ENCODE data around the gene KLHL26. TPM values are rescaled to one million over a fixed set of nuclear protein-coding genes. Genes with fewer than 3 reads are reported as not detected.
A peak's percentile ranks its signal among the peaks of the same experiment; 100 is the strongest.

Gene KLHL26
- total and polyA plus RNA-seq, 4 donors: 3.7 to 22.8 (median 14.4) TPM

DNA sequence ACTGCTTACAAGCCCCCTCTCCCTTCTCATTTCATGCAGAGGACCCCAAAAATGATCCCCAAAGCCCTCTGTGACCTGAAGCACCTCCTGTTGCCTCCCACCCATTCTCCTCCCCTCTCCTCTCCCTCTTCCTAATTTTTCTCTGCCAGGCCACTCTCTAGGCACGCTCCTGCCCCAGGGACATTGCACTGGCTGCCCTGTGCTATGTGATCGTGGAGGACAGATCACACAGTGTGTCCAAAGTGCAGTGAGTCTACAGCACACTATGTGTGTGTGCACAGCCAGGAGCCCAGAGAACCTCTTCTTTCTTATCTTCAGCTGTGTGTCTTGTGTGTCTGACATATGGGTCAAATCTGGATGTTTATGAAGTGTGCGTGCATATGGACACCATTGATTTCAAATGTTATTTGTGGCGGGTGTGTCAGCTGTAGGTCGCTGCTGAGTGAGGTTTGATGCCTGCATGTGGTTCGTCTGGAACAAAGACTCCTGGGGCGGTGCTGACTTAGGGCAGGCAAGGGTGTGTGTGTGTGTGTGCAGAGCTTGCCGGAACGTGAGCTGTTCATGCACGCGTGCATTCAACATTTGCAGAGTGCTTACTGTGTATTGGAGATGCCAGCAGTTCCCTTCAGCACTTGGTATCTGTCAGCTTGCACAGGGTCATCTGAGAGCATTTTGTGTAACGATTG lies 2.1 kb upstream of the KLHL26 start:
- Histone ChIP-seq H3K4me1 (ENCODE audit: control insufficient read depth, insufficient read depth, low read length) (peaks cover 35% of the 10 kb centered on the region), H3K27ac (ENCODE audit: low read depth, low read length) (no peak overlapping the region), H3K36me3 (ENCODE audit: control insufficient read depth, insufficient read depth, low read length) (no peaks in the 10 kb centered on the region), H3K9me3 (ENCODE audit: control insufficient read depth, insufficient read depth, low read length) (no peaks in the 10 kb centered on the region), H3K27me3 (ENCODE audit: control insufficient read depth, insufficient read depth, low read length) (no peaks in the 10 kb centered on the region), H3K4me3 (ENCODE audit: low read depth, low read length) (no peak overlapping the region)
- DNase-seq (ENCODE audit: low read depth in 4 of 6, low spot score in 6 of 6): peak in 2 of 6 donors; percentile 49 to 58
- 48% methylated on average over 12 of the region's 12 CpGs for WGBS (ENCODE audit: insufficient coverage)

DNA sequence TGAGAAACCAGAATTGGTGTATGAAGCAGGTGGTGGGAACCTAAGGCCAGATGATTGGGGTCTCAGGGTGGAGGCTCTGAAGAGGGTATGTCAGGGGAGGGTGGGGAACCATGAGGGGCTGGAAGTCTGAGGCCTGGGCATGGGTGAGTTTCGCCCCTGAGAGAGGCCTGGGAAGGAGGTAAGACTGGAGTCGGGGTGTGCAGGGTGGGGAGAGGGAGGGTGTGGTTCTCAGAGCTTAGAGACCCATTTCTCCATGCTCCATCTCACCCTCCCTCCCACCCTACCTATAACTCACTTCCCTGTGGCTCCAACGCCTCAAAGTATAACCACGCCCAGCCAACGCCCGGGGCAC lies 1.0 kb upstream of the KLHL26 start:
- no peak overlapping the region for H3K27ac ChIP-seq (ENCODE audit: low read depth, low read length)
- no peak overlapping the region for H3K4me3 ChIP-seq (ENCODE audit: low read depth, low read length)
- WGBS (ENCODE audit: insufficient coverage): 20% methylated on average over 1 of the region's 6 CpGs
- H3K9me3 ChIP-seq (ENCODE audit: control insufficient read depth, insufficient read depth, low read length): no peaks in the 10 kb centered on the region
- peaks cover 34% of the 10 kb centered on the region for H3K4me1 ChIP-seq (ENCODE audit: control insufficient read depth, insufficient read depth, low read length)
- DNase-seq (ENCODE audit: low read depth in 4 of 6, low spot score in 6 of 6): no peak
- no peaks in the 10 kb centered on the region for H3K27me3 ChIP-seq (ENCODE audit: control insufficient read depth, insufficient read depth, low read length)
- H3K36me3 ChIP-seq (ENCODE audit: control insufficient read depth, insufficient read depth, low read length): no peaks in the 10 kb centered on the region

DNA sequence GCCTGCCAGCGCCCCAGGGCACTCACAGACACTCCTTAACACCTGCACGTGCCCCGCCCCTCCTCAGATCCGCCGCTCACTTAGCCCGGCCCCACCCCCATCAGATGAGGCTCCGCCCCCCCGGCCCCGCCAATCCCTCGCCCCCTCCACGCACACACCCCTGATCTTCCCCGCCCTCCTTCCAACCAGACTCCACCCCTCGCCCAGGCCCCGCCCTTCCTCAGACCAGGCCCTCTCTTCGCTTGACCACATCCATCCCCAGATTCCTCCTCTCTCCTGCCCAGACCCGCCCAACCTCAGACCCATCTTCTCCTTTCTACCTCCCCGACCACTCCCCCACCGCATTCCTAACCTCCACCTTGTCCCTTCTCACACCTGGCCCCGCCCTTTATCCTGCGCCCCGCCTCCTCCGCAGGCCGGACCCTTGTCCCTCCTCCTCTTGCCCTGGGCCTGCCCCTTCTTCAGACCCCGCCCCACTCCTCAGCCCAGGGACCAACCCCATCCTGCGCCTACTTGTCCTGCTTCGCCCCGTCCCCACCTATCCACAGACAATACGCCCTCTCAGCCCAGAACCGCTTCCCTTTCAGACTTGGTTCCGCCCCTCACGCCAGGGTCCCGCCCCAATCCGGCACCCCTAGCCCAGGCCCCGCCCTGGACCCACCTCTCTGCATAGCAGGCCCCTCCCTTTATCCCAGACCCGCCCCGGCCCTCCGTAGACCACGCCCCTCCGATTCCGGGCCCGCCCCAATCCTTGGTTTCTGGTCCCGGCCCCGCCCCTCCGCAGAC lies 452 bp upstream of the KLHL26 start:
- Histone ChIP-seq H3K27me3 (ENCODE audit: control insufficient read depth, insufficient read depth, low read length) (no peaks in the 10 kb centered on the region), H3K36me3 (ENCODE audit: control insufficient read depth, insufficient read depth, low read length) (no peaks in the 10 kb centered on the region), H3K27ac (ENCODE audit: low read depth, low read length) (peak overlapping the region; percentile 79), H3K4me3 (ENCODE audit: low read depth, low read length) (peak overlapping the region; percentile 65), H3K4me1 (ENCODE audit: control insufficient read depth, insufficient read depth, low read length) (peaks cover 34% of the 10 kb centered on the region), H3K9me3 (ENCODE audit: control insufficient read depth, insufficient read depth, low read length) (no peaks in the 10 kb centered on the region)
- 2% methylated on average over 39 of the region's 44 CpGs for WGBS (ENCODE audit: insufficient coverage)
- peak in 4 of 6 donors; percentile 88 to 99 (median 95) for DNase-seq (ENCODE audit: low read depth in 4 of 6, low spot score in 6 of 6)

DNA sequence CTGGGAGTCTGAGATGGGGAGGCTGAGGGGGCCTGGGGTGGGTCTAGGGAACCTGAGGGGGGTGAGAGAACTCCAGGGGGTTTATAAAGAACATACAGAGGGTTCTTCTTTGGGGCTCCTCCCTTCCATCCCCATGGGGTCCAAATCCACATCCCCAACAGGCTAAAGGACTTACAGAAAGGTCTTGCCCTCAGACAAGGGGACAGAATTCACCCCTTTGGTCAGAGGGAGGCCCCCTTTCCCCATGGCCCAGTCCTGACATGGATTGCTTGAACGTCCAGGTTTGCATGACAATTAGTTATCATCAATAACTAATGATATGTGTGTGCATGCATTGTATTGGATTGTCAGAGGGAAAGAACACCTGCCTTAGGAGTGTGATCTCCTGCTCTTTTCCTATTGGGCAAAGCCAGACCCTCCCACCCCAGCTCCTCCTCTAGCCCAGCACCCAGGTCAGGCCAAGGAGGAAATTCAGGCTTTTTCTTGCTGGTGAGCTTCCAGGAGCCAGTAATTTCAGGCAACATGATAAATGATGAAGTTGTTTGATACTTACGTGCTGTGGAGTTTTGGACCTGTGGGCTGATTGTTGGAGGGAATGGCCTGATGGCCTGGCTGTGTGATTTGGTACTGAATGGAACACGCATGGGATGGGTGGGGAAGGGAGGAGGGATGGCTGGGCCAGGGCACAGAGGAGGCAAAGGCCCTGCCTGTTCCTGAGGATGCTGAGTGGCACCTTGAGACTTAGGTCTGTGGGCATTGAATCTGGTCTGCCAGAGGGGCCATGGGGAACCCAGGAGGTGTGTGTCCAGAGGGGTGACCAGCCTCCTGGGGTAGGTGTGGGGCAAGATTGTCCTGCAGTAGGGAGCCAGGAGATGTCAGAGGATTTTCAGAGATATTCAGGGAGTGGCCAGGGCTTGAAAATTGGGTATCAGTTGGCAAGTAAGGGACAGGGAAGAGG lies 1.1 kb downstream of the KLHL26 start:
- H3K4me1 ChIP-seq (ENCODE audit: control insufficient read depth, insufficient read depth, low read length): peaks cover 34% of the 10 kb centered on the region
- H3K27me3 ChIP-seq (ENCODE audit: control insufficient read depth, insufficient read depth, low read length): no peaks in the 10 kb centered on the region
- H3K4me3 ChIP-seq (ENCODE audit: low read depth, low read length): peak overlapping the region; percentile 75
- no peaks in the 10 kb centered on the region for H3K36me3 ChIP-seq (ENCODE audit: control insufficient read depth, insufficient read depth, low read length)
- DNase-seq (ENCODE audit: low read depth in 4 of 6, low spot score in 6 of 6): peak in 1 of 6 donors; percentile 28
- H3K27ac ChIP-seq (ENCODE audit: low read depth, low read length): peak overlapping the region; percentile 86
- H3K9me3 ChIP-seq (ENCODE audit: control insufficient read depth, insufficient read depth, low read length): no peaks in the 10 kb centered on the region
- WGBS (ENCODE audit: insufficient coverage): 44% methylated on average over 2 of the region's 3 CpGs

- H3K4me1 ChIP-seq (ENCODE audit: control insufficient read depth, insufficient read depth, low read length): peaks cover 38% of the 10 kb centered on the region
- 74% methylated on average over 6 of the region's 8 CpGs for WGBS (ENCODE audit: insufficient coverage)
- DNase-seq (ENCODE audit: low read depth in 4 of 6, low spot score in 6 of 6): no peak
- no peaks in the 10 kb centered on the region for H3K9me3 ChIP-seq (ENCODE audit: control insufficient read depth, insufficient read depth, low read length)
- no peak overlapping the region for H3K4me3 ChIP-seq (ENCODE audit: low read depth, low read length)
- no peak overlapping the region for H3K27ac ChIP-seq (ENCODE audit: low read depth, low read length)
- no peaks in the 10 kb centered on the region for H3K36me3 ChIP-seq (ENCODE audit: control insufficient read depth, insufficient read depth, low read length)
- H3K27me3 ChIP-seq (ENCODE audit: control insufficient read depth, insufficient read depth, low read length): no peaks in the 10 kb centered on the region
Observed at GRCh38 chr19:18639706-18640243, 2.9 kb downstream of the KLHL26 start.

DNA sequence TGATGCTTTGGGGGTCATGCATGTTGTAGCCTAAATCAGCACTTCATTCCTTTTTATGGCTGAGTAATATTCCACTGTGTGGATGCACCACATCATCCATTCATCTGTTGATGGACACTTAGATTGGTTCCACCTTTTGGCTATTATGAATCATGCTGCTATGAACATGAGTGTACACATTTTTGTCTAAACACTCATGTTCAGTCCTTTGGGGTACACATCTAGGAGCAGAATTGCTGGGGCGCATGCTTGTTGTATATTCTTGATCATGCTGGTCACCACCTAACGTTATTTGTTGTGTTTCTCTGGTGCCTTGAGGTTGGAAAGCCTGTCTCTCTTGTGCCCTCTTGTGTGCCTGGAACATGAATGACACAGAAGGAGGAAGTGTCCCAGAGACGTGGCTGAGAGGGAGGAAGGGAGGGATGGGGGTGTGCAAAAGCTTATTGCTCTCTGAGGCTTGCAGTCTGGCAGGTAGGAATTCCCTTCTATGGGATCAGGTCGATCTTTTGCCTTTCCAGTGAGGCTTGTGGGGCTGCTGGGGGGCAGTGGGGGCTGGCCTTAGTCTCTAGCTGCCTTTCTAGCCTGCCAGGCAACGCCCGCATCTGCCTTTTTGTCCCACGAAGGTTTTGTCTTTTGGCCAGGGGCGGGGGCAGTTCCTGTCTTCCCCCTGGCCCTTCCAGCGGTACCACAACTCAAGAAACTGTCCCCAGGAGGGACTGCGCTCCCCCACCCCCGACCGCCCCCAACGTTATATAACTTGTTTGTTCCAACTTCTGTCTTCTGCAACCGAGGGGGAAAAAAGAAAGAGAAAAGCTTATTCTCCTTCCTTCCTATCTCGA lies 7.6 kb downstream of the KLHL26 start:
- Histone ChIP-seq H3K4me1 (ENCODE audit: control insufficient read depth, insufficient read depth, low read length) (peaks cover 51% of the 10 kb centered on the region), H3K27ac (ENCODE audit: low read depth, low read length) (peak overlapping the region; percentile 87), H3K9me3 (ENCODE audit: control insufficient read depth, insufficient read depth, low read length) (no peaks in the 10 kb centered on the region), H3K36me3 (ENCODE audit: control insufficient read depth, insufficient read depth, low read length) (peaks cover 5% of the 10 kb centered on the region), H3K27me3 (ENCODE audit: control insufficient read depth, insufficient read depth, low read length) (no peaks in the 10 kb centered on the region), H3K4me3 (ENCODE audit: low read depth, low read length) (no peak overlapping the region)
- WGBS (ENCODE audit: insufficient coverage): 26% methylated on average over 8 of the region's 15 CpGs
- DNase-seq (ENCODE audit: low read depth in 4 of 6, low spot score in 6 of 6): peak in 1 of 6 donors; percentile 37

GRCh38 chr19:18645035-18645511 lies 8.2 kb downstream of the KLHL26 start:
- H3K9me3 ChIP-seq (ENCODE audit: control insufficient read depth, insufficient read depth, low read length): no peaks in the 10 kb centered on the region
- peaks cover 58% of the 10 kb centered on the region for H3K4me1 ChIP-seq (ENCODE audit: control insufficient read depth, insufficient read depth, low read length)
- DNase-seq (ENCODE audit: low read depth in 4 of 6, low spot score in 6 of 6): peak in 2 of 6 donors; percentile 79 to 85
- H3K4me3 ChIP-seq (ENCODE audit: low read depth, low read length): no peak overlapping the region
- no peaks in the 10 kb centered on the region for H3K27me3 ChIP-seq (ENCODE audit: control insufficient read depth, insufficient read depth, low read length)
- 28% methylated on average over 13 of the region's 13 CpGs for WGBS (ENCODE audit: insufficient coverage)
- H3K36me3 ChIP-seq (ENCODE audit: control insufficient read depth, insufficient read depth, low read length): peaks cover 5% of the 10 kb centered on the region
- H3K27ac ChIP-seq (ENCODE audit: low read depth, low read length): peak overlapping the region; percentile 87

DNA sequence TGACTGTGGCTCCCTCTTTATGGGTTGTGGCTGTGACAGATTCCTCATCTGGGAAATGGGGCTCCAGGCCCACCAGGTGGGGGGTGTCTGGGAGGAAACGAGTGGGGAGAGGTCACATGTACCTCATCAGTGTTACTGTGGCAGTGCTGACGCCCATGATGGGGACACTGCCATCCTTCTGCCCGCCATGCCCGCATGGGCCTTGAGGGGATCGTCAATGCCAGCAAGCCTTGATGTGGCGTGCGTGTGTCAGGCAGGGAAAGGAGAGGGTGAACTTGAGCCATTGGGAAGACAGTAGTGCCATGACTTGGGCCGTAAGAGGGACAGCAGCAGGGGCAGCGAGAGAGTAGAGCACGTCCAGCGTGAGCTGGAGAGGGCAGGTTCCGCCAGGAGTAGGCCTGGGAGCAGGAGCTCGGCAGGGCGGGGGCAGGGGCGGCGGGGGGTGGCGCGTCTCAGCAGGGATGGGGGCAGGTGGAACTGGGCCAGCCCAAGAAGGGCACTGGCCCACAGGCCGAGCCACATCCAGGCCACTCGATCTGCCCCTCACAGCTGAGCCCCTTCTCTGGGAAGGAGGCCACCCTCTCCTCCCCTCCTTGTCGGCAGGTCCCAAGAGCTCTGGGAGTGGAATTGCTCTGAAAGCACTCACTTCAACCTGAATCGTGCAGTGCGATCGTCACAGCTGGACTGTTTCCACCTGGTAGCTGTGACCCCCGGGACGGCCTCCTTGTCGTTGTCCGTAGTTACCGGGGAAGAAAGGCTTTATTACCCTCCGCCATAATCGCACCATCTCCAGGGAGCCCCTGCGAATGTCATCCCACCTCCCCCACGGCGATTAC lies 9.9 kb downstream of the KLHL26 start:
- H3K9me3 ChIP-seq (ENCODE audit: control insufficient read depth, insufficient read depth, low read length): no peaks in the 10 kb centered on the region
- WGBS (ENCODE audit: insufficient coverage): 42% methylated on average over 29 of the region's 34 CpGs
- H3K27ac ChIP-seq (ENCODE audit: low read depth, low read length): peak overlapping the region; percentile 59
- peaks cover 74% of the 10 kb centered on the region for H3K4me1 ChIP-seq (ENCODE audit: control insufficient read depth, insufficient read depth, low read length)
- H3K4me3 ChIP-seq (ENCODE audit: low read depth, low read length): no peak overlapping the region
- no peaks in the 10 kb centered on the region for H3K27me3 ChIP-seq (ENCODE audit: control insufficient read depth, insufficient read depth, low read length)
- peak in 2 of 6 donors; percentile 28 to 62 for DNase-seq (ENCODE audit: low read depth in 4 of 6, low spot score in 6 of 6)
- peaks cover 17% of the 10 kb centered on the region for H3K36me3 ChIP-seq (ENCODE audit: control insufficient read depth, insufficient read depth, low read length)

Data from spinal cord (tissue), 10 donors.